Keratinocyte (primary cell): ENCODE data around the gene UGT1A6. TPM values are rescaled to one million over a fixed set of nuclear protein-coding genes. Genes with fewer than 3 reads are reported as not detected.
A peak's percentile ranks its signal among the peaks of the same experiment; 100 is the strongest.

ENCODE experiments used
- DNase-seq: peaks from one replicate; pipeline ENCODE4 v3.0.0-alpha.2; 2011; ENCODE audit warnings: low read depth, missing footprints, low spot score
- FAIRE-seq: peaks from 2 replicates; lab custom pipeline; 2011; peaks lifted over from hg19 to GRCh38; lab: Jason Lieb, UNC
- H2AFZ ChIP-seq: 2 replicates; pipeline ENCODE4 v1.6.0; 2012; ENCODE audit warnings: low read length, control low read depth, inconsistent platforms; ENCODE audit not compliant: control insufficient read depth
- H3K27ac ChIP-seq: 2 replicates; pipeline ENCODE4 v1.5.1; 2011; ENCODE audit warnings: low read length; ENCODE audit not compliant: control insufficient read depth, insufficient read depth
- H3K27me3 ChIP-seq: 3 replicates; pipeline ENCODE4 v1.6.0; 2011; ENCODE audit warnings: low read length; ENCODE audit not compliant: control insufficient read depth, insufficient read depth; ENCODE audit errors: extremely low read depth
- H3K36me3 ChIP-seq, 2 experiments: 2 replicates in 1 of 2; 3 replicates in 1 of 2; pipeline ENCODE4 v1.5.1; 2011; ENCODE audit warnings: low read length in 2 of 2, mild to moderate bottlenecking in 1 of 2; ENCODE audit not compliant: control insufficient read depth in 2 of 2, insufficient read depth in 2 of 2; ENCODE audit errors: extremely low read depth in 1 of 2
- H3K4me1 ChIP-seq: 3 replicates; pipeline ENCODE4 v1.5.1; 2011; ENCODE audit warnings: low read length; ENCODE audit not compliant: control insufficient read depth, insufficient read depth; ENCODE audit errors: extremely low read depth
- H3K4me2 ChIP-seq: 3 replicates; pipeline ENCODE4 v1.6.0; 2011; ENCODE audit warnings: low read depth, low read length; ENCODE audit not compliant: control insufficient read depth, insufficient read depth; ENCODE audit errors: extremely low read depth
- H3K4me3 ChIP-seq, 3 experiments: fragments of 200-600 bp in 1 of 3; sonication (generic) in 1 of 3; 2 replicates in 2 of 3; 3 replicates in 1 of 3; pipeline ENCODE4 v1.5.1; 2011 to 2016; ENCODE audit warnings: low read length in 3 of 3, mild to moderate bottlenecking in 3 of 3, control low read depth in 2 of 3, inconsistent platforms in 1 of 3, low read depth in 1 of 3, mixed read lengths in 1 of 3, mixed run types in 1 of 3, moderate library complexity in 1 of 3; ENCODE audit not compliant: control insufficient read depth in 2 of 3, insufficient read depth in 2 of 3; ENCODE audit errors: extremely low read depth in 1 of 3
- H3K79me2 ChIP-seq: 2 replicates; pipeline ENCODE4 v1.6.0; 2012; ENCODE audit warnings: low read length; ENCODE audit not compliant: control insufficient read depth, insufficient read depth
- H3K9ac ChIP-seq: 3 replicates; pipeline ENCODE4 v1.6.0; 2011; ENCODE audit warnings: low read length; ENCODE audit not compliant: control insufficient read depth, insufficient read depth; ENCODE audit errors: extremely low read depth
- H3K9me1 ChIP-seq: 3 replicates; pipeline ENCODE4 v1.6.0; 2011; ENCODE audit warnings: low read length; ENCODE audit not compliant: control insufficient read depth, insufficient read depth; ENCODE audit errors: extremely low read depth
- H3K9me3 ChIP-seq: 2 replicates; pipeline ENCODE4 v1.5.1; 2012; ENCODE audit warnings: low read depth, low read length; ENCODE audit not compliant: control insufficient read depth
- H4K20me1 ChIP-seq: 3 replicates; pipeline ENCODE4 v1.6.0; 2011; ENCODE audit warnings: low read length; ENCODE audit not compliant: control insufficient read depth, insufficient read depth; ENCODE audit errors: extremely low read depth
- CTCF ChIP-seq, 3 experiments: IDR thresholded peaks in 1 of 3; conservative IDR thresholded peaks in 1 of 3; optimal IDR thresholded peaks in 1 of 3; 2 replicates in 2 of 3; 3 replicates in 1 of 3; pipeline versions ENCODE3 to v1.5.1; 2011; ENCODE audit warnings: low read length in 3 of 3, mild to moderate bottlenecking in 3 of 3, moderate library complexity in 2 of 3, control low read depth in 1 of 3, inconsistent platforms in 1 of 3; ENCODE audit not compliant: insufficient read depth in 2 of 3; ENCODE audit errors: extremely low read depth in 1 of 3
- EZH2 ChIP-seq: IDR thresholded peaks from one replicate; pipeline ENCODE4 v1.6.1; 2012; ENCODE audit warnings: inconsistent platforms, mild to moderate bottlenecking, low read length, moderate library complexity
- dilution Hi-C: fragments of 300-500 bp; cut with MboI; formaldehyde crosslinking; loops from one replicate; pipeline ENCODE4 v1.7.0; 2020; ENCODE audit warnings: low sequenced_read_pairs; ENCODE audit not compliant: extremely low pct_ligation_motif_present
- polyA plus RNA-seq, 5 experiments: library from polyadenylated mRNA; depleted of rRNA in 3 of 5; stranded (reverse) in 3 of 5; stranded (forward) in 1 of 5; unstranded in 1 of 5; fragments of >200 nt; gene quantifications; 1 replicate in 1 of 5; 2 replicates in 3 of 5; 3 replicates in 1 of 5; pipeline versions ENCODE4 v1.2.1 to v1.2.3, GENCODE V29; 2011 to 2012; ENCODE audit warnings: missing spikeins in 2 of 5, low read depth in 1 of 5, low replicate concordance in 1 of 5

The UGT1A6 gene
- polyA plus RNA-seq, 1 donor (not counting 4 experiments of a cell fraction or from before 2014, with no cell fraction given), result 133 TPM

GRCh38 chr2:233702238-233702637 is 9.5 kb downstream of the UGT1A6 start:
- Histone ChIP-seq H3K79me2 (peaks cover 43% of the 10 kb centered on the region), H3K27me3 (no peaks in the 10 kb centered on the region), H3K9ac (no peak overlapping the region), H3K9me1 (no peaks in the 10 kb centered on the region), H3K27ac (no peak overlapping the region), H2AFZ (no peak overlapping the region), H3K4me1 (peaks cover 31% of the 10 kb centered on the region), H3K36me3 (peaks cover 0 to 8% of the 10 kb centered on the region in 2 experiments), H3K4me2 (no peak overlapping the region), H4K20me1 (no peaks in the 10 kb centered on the region), H3K9me3 (no peaks in the 10 kb centered on the region), H3K4me3 (no peak overlapping the region)
- dilution Hi-C loops, result no loop called here
- no peak for TF ChIP-seq CTCF (optimal IDR thresholded peaks at IDR 0.05 in 1 of 3, IDR thresholded peaks at IDR 0.05 in 1 of 3, conservative IDR thresholded peaks at IDR 0.05 in 1 of 3; ENCODE audit: extremely low read depth in 1 of 3, insufficient read depth in 2 of 3, low read length in 3 of 3)
- no peak for TF ChIP-seq EZH2
- DNase-seq, result no peak
- FAIRE-seq, result no peak

GRCh38 chr2:233705911-233706506 is 13.3 kb downstream of the UGT1A6 start:
- TF ChIP-seq EZH2, result no peak
- TF ChIP-seq CTCF (optimal IDR thresholded peaks at IDR 0.05 in 1 of 3, IDR thresholded peaks at IDR 0.05 in 1 of 3, conservative IDR thresholded peaks at IDR 0.05 in 1 of 3; ENCODE audit: extremely low read depth in 1 of 3, insufficient read depth in 2 of 3, low read length in 3 of 3), result no peak
- H2AFZ ChIP-seq, result no peak overlapping the region
- H3K4me2 ChIP-seq, result peak overlapping the region; percentile 36
- peaks cover 43% of the 10 kb centered on the region for H3K79me2 ChIP-seq
- no peak overlapping the region for H3K4me3 ChIP-seq
- no peak for FAIRE-seq
- peaks cover 34% of the 10 kb centered on the region for H3K4me1 ChIP-seq
- no peaks in the 10 kb centered on the region for H4K20me1 ChIP-seq
- H3K27me3 ChIP-seq, result no peaks in the 10 kb centered on the region
- H3K36me3 ChIP-seq, result no peaks in the 10 kb centered on the region
- no peaks in the 10 kb centered on the region for H3K9me1 ChIP-seq
- H3K9ac ChIP-seq, result peak overlapping the region; percentile 8
- no peaks in the 10 kb centered on the region for H3K9me3 ChIP-seq
- dilution Hi-C loops, result no loop called here
- no peak for DNase-seq
- H3K27ac ChIP-seq, result peak overlapping the region; percentile 59
